Gastroesophageal sphincter (tissue), 4 donors: ENCODE results near the gene DPYSL4. TPM values are rescaled to one million over a fixed set of nuclear protein-coding genes. Genes with fewer than 3 reads are reported as not detected.

Experiments
- ATAC-seq: fragments of 150-250 bp; one replicate; pipeline ENCODE4 v1.9.1; 2016; ENCODE audit warnings: mild to moderate bottlenecking, moderate library complexity
- H3K27ac ChIP-seq, 4 donors: fragments of 200-600 bp; sonication (generic) in 3 of 4; 1 replicate in 3 of 4; 2 replicates in 1 of 4; pipeline ENCODE4 v1.5.1; 2016 to 2019
- H3K27me3 ChIP-seq: fragments of 200-600 bp; sonication (generic); one replicate; pipeline ENCODE4 v1.5.1; 2019
- H3K36me3 ChIP-seq, 2 donors: fragments of 200-600 bp; sonication (generic); one replicate each; pipeline ENCODE4 v1.5.1; 2019; ENCODE audit warnings: control low read depth in 1 of 2
- H3K4me1 ChIP-seq, 3 donors: fragments of 200-600 bp; sonication (generic); 1 replicate in 2 of 3; 2 replicates in 1 of 3; pipeline ENCODE4 v1.5.1; 2016 to 2019; ENCODE audit warnings: control low read depth in 2 of 3
- H3K4me3 ChIP-seq, 2 donors: fragments of 200-600 bp; sonication (generic); one replicate each; pipeline ENCODE4 v1.5.1; 2019; ENCODE audit warnings: mild to moderate bottlenecking in 1 of 2, moderate library complexity in 1 of 2
- H3K9me3 ChIP-seq, 3 donors: fragments of 200-600 bp; sonication (generic); one replicate each; pipeline ENCODE4 v1.5.1; 2017 to 2019; ENCODE audit warnings: control low read depth in 2 of 3
- EP300 ChIP-seq: sonication (generic); formaldehyde crosslinking; IDR thresholded peaks from one replicate; pipeline ENCODE4 v1.6.1; 2017; ENCODE audit warnings: antibody characterized with exemption, mild to moderate bottlenecking
- POLR2A ChIP-seq, 2 donors: fragments of 450-650 bp; IDR thresholded peaks; one replicate each; pipeline ENCODE4 v1.6.1; 2017; ENCODE audit warnings: antibody characterized with exemption in 2 of 2, mild to moderate bottlenecking in 2 of 2, moderate library complexity in 1 of 2
- POLR2AphosphoS5 ChIP-seq: sonication (generic); formaldehyde crosslinking; IDR thresholded peaks from one replicate; pipeline ENCODE4 v1.6.1; 2017; ENCODE audit warnings: antibody characterized with exemption
- WGBS, 2 donors: methylation state at CpG; one replicate each; pipeline ENCODE4 v1.1.5; 2018; ENCODE audit warnings: low coverage in 1 of 2; 5-methylcytosine and 5-hydroxymethylcytosine counted together
- total RNA-seq, 4 donors: library from RNA; depleted of rRNA; stranded (reverse); fragments of >200 nt; gene quantifications; one replicate each; pipeline ENCODE4 v1.1.0, GENCODE V29; 2016
- TF ChIP-seq, protein P1 (sequence below), 4 experiments: fragments of 200-600 bp in 2 of 4; fragments of 450-650 bp in 2 of 4; sonication (generic) in 1 of 4; IDR thresholded peaks; one replicate each; pipeline ENCODE4 v1.5.1; 2017 to 2019; ENCODE audit warnings: antibody characterized with exemption in 4 of 4, mild to moderate bottlenecking in 2 of 4, moderate library complexity in 2 of 4

The DPYSL4 gene
- total RNA-seq, 4 donors from 2014 or later: 1.6 to 2.6 (median 1.9) TPM

GRCh38 chr10:132209130-132209529, 22.4 kb downstream of the DPYSL4 start:
- Histone ChIP-seq H3K36me3 (peaks cover 0 to 11% of the 10 kb centered on the region in 2 donors), H3K27me3 (no peaks in the 10 kb centered on the region), H3K9me3 (peaks cover 0 to 16% (median 0%) of the 10 kb centered on the region in 3 donors), H3K4me1 (no peaks in the 10 kb centered on the region), H3K27ac (no peak overlapping the region), H3K4me3 (no peak overlapping the region)
- ATAC-seq: no peak
- TF ChIP-seq, protein P1, sequence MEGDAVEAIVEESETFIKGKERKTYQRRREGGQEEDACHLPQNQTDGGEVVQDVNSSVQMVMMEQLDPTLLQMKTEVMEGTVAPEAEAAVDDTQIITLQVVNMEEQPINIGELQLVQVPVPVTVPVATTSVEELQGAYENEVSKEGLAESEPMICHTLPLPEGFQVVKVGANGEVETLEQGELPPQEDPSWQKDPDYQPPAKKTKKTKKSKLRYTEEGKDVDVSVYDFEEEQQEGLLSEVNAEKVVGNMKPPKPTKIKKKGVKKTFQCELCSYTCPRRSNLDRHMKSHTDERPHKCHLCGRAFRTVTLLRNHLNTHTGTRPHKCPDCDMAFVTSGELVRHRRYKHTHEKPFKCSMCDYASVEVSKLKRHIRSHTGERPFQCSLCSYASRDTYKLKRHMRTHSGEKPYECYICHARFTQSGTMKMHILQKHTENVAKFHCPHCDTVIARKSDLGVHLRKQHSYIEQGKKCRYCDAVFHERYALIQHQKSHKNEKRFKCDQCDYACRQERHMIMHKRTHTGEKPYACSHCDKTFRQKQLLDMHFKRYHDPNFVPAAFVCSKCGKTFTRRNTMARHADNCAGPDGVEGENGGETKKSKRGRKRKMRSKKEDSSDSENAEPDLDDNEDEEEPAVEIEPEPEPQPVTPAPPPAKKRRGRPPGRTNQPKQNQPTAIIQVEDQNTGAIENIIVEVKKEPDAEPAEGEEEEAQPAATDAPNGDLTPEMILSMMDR (IDR thresholded peaks at IDR 0.05): no peak
- TF ChIP-seq EP300: no peak
- no peak for TF ChIP-seq POLR2AphosphoS5
- no peak for TF ChIP-seq POLR2A (IDR thresholded peaks at IDR 0.05)
- 100% methylated on average over 1 of the region's 14 CpGs; no CpG with 5 or more reads in 1 of the 2 donors for WGBS, 2 donors

DNA sequence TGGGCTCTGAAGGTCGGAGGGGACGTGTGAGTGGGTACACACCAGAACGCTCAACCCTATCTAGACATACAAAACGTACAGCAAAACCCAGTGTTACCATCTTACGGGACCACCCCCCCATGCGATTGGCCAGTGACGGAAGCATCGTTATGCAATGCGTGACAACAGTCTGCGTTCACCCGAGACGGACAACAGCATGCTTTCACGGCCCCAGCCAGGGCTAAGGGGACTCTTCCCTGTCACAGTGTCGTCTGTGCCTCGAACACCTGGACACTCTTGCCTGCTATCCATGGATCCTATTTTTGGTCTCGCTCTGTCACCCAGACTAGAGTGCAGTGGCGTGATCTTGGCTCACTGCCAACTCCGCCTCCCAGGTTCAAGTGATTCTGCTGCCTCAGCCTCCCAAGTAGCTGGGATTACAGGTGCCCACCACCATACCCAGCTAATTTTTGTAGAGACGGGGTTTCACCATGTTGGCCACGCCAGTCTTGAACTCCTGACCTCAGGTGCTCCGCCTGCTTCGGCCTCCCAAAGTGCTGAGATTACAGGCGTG, 23.3 kb downstream of the DPYSL4 start:
- H3K36me3 ChIP-seq: peaks cover 0 to 11% of the 10 kb centered on the region in 2 donors

GRCh38 chr10:132210766-132211165, 24.0 kb downstream of the DPYSL4 start:
- no peak for ATAC-seq
- TF ChIP-seq POLR2AphosphoS5 (no peak), EP300 (no peak), POLR2A (IDR thresholded peaks at IDR 0.05) (no peak)
- TF ChIP-seq, protein P1 (IDR thresholded peaks at IDR 0.05): no peak
- Histone ChIP-seq H3K27ac (no peak overlapping the region), H3K4me3 (no peak overlapping the region), H3K9me3 (peaks cover 0 to 31% (median 0%) of the 10 kb centered on the region in 3 donors), H3K36me3 (peaks cover 0 to 11% of the 10 kb centered on the region in 2 donors), H3K27me3 (no peaks in the 10 kb centered on the region), H3K4me1 (no peaks in the 10 kb centered on the region)
- 87% methylated on average over 3 of the region's 14 CpGs; no CpG with 5 or more reads in 1 of the 2 donors for WGBS, 2 donors

More for the DNA sequence above, 23.3 kb downstream of the DPYSL4 start:
- H3K4me3 ChIP-seq: no peak overlapping the region
- H3K9me3 ChIP-seq: peaks cover 0 to 25% (median 0%) of the 10 kb centered on the region in 3 donors
- no peaks in the 10 kb centered on the region for H3K27me3 ChIP-seq
- TF ChIP-seq POLR2AphosphoS5 (no peak), POLR2A (IDR thresholded peaks at IDR 0.05) (no peak), EP300 (no peak)
- TF ChIP-seq, protein P1 (IDR thresholded peaks at IDR 0.05): no peak
- 86 to 89% methylated on average over 7 to 12 of the region's 23 CpGs for WGBS, 2 donors
- ATAC-seq: no peak
- H3K27ac ChIP-seq: no peak overlapping the region
- H3K4me1 ChIP-seq: no peaks in the 10 kb centered on the region

GRCh38 chr10:132211246-132211645, 24.5 kb downstream of the DPYSL4 start:
- TF ChIP-seq POLR2A (IDR thresholded peaks at IDR 0.05) (no peak), POLR2AphosphoS5 (no peak), EP300 (no peak)
- TF ChIP-seq, protein P1 (IDR thresholded peaks at IDR 0.05): no peak
- peaks cover 0 to 32% (median 0%) of the 10 kb centered on the region in 3 donors for H3K9me3 ChIP-seq
- H3K27me3 ChIP-seq: no peaks in the 10 kb centered on the region
- H3K4me1 ChIP-seq: no peaks in the 10 kb centered on the region
- ATAC-seq: no peak
- H3K36me3 ChIP-seq: peaks cover 0 to 11% of the 10 kb centered on the region in 2 donors
- no peak overlapping the region for H3K4me3 ChIP-seq
- 40% methylated on average over 1 of the region's 14 CpGs; no CpG with 5 or more reads in 1 of the 2 donors for WGBS, 2 donors
- H3K27ac ChIP-seq: no peak overlapping the region

- H3K4me1 ChIP-seq: no peaks in the 10 kb centered on the region
These were observed 26.1 kb downstream of the DPYSL4 start for GRCh38 chr10:132212816-132213215.

More at GRCh38 chr10:132212816-132213215, 26.1 kb downstream of the DPYSL4 start:
- TF ChIP-seq EP300 (no peak), POLR2A (IDR thresholded peaks at IDR 0.05) (no peak), POLR2AphosphoS5 (no peak)
- TF ChIP-seq, protein P1 (IDR thresholded peaks at IDR 0.05): no peak
- 73 to 90% methylated on average over 2 to 3 of the region's 9 CpGs for WGBS, 2 donors
- H3K27ac ChIP-seq: no peak overlapping the region
- H3K27me3 ChIP-seq: no peaks in the 10 kb centered on the region
- ATAC-seq: no peak
- peaks cover 0 to 11% of the 10 kb centered on the region in 2 donors for H3K36me3 ChIP-seq
- peaks cover 0 to 32% (median 0%) of the 10 kb centered on the region in 3 donors for H3K9me3 ChIP-seq
- H3K4me3 ChIP-seq: no peak overlapping the region
